ENCODE results near the gene PUS3.
"Not testable (repeated sequence)": the region's sequence is repeated elsewhere in the genome, so short reads cannot be mapped to it uniquely, and the experiment has no call there.

The PUS3 gene

DNA sequence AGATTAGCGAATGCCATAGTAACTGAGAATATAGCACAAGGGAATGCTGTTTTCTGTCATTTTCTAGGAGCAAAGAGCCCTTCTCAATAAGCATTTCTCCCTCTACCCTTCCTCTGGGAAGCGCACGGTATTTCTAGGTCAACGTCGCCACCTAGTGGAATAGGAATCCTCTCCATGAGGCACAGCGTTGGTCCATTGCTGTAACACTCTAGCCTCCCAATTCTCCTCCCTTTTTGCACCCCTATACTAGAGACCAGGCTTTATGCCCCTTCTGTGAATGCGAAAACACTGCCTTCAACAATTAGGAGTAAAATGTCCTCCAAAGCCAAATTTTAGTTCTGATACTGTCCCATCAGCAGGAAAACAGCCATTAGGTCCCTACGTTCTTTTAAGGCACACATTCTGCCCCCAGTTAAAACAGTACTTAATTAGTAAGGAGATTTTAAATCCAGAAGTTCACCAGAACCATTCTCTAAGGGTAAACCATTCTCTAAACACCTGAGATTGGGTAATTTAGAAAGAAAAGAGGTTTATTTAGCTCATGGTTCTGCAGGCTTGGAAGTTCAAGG is 28.4 kb downstream of the PUS3 start:
- H3K4me3 ChIP-seq (ENCODE audit: low read depth, low read length): no peak overlapping the region
- no peak for TF ChIP-seq MYC (IDR thresholded peaks at IDR 0.05; ENCODE audit: low read depth, low read length)
- TF ChIP-seq, protein P1, sequence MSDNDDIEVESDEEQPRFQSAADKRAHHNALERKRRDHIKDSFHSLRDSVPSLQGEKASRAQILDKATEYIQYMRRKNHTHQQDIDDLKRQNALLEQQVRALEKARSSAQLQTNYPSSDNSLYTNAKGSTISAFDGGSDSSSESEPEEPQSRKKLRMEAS (IDR thresholded peaks at IDR 0.05; ENCODE audit: low read depth, low read length): peak; percentile 40; the same call in 1 of the 2 replicates
- TF ChIP-seq POLR2A (IDR thresholded peaks at IDR 0.05; ENCODE audit: extremely low read depth, insufficient read length): no peak
- TF ChIP-seq, protein P2, sequence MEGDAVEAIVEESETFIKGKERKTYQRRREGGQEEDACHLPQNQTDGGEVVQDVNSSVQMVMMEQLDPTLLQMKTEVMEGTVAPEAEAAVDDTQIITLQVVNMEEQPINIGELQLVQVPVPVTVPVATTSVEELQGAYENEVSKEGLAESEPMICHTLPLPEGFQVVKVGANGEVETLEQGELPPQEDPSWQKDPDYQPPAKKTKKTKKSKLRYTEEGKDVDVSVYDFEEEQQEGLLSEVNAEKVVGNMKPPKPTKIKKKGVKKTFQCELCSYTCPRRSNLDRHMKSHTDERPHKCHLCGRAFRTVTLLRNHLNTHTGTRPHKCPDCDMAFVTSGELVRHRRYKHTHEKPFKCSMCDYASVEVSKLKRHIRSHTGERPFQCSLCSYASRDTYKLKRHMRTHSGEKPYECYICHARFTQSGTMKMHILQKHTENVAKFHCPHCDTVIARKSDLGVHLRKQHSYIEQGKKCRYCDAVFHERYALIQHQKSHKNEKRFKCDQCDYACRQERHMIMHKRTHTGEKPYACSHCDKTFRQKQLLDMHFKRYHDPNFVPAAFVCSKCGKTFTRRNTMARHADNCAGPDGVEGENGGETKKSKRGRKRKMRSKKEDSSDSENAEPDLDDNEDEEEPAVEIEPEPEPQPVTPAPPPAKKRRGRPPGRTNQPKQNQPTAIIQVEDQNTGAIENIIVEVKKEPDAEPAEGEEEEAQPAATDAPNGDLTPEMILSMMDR (IDR thresholded peaks at IDR 0.05; ENCODE audit: low read depth, low read length): peak; percentile 86
- peak; percentile 77 for DNase-seq (ENCODE audit: low read depth)

DNA sequence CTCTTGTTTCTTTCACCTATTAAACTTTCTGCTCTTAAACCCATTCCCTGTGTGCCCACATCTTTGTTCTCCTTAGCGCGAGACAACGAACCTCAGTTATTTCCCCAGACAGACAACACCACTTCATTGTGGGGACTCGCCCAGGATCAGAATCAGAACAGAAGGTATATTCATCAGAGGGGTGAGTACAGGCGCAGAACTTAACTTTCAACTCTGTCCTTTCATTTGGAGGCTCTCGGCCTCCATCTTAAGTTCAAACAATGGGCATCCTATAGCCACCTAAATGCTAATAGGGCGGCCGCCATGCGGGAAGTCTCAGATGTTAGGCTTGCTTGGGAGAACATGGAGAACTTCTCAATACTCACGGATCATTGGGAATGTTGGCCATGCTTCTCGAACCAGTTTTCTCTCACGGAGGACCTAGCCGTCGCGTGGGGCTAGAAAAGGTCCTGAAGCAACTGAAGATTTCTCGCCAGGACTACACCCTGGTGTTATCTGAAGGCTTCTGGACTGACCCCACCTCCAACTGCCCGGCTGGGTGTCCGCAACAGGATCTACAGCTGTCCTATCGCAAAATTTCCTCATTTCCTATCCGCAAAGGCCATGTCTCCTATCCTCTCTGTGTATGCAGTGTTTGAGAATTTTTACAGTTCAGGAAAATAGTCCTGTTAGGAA is 29.0 kb downstream of the PUS3 start:
- no peak overlapping the region for H3K4me3 ChIP-seq (ENCODE audit: low read depth, low read length)
- no peak for DNase-seq (ENCODE audit: low read depth)
- TF ChIP-seq POLR2A (IDR thresholded peaks at IDR 0.05; ENCODE audit: extremely low read depth, insufficient read length) (no peak), MYC (IDR thresholded peaks at IDR 0.05; ENCODE audit: low read depth, low read length) (no peak)
- TF ChIP-seq, protein P2 (IDR thresholded peaks at IDR 0.05; ENCODE audit: low read depth, low read length): no peak
- TF ChIP-seq, protein P1 (IDR thresholded peaks at IDR 0.05; ENCODE audit: low read depth, low read length): no peak

DNA sequence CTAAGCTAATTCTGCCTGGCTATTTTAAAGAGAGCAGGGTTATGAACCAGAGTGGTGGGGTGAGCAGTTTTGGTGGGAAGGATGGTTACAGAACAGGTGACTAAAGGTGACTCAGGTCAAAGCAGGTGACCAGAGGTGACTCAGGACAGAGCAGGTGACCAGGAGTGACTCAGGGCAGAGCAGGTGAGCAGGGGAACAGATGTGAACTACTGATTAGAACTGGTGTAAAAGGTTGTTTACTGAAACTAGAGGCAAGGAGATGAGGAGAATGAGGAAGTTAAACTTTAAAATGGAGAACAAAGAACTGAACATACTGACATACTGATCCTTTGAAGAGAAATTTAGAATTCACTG is 30.9 kb downstream of the PUS3 start:
- no peak overlapping the region for H3K4me3 ChIP-seq (ENCODE audit: low read depth, low read length)
- TF ChIP-seq MYC (IDR thresholded peaks at IDR 0.05; ENCODE audit: low read depth, low read length): no peak
- no peak for TF ChIP-seq POLR2A (IDR thresholded peaks at IDR 0.05; ENCODE audit: extremely low read depth, insufficient read length)
- TF ChIP-seq, protein P2 (IDR thresholded peaks at IDR 0.05; ENCODE audit: low read depth, low read length): no peak
- TF ChIP-seq, protein P1 (IDR thresholded peaks at IDR 0.05; ENCODE audit: low read depth, low read length): no peak
- DNase-seq (ENCODE audit: low read depth): no peak

DNA sequence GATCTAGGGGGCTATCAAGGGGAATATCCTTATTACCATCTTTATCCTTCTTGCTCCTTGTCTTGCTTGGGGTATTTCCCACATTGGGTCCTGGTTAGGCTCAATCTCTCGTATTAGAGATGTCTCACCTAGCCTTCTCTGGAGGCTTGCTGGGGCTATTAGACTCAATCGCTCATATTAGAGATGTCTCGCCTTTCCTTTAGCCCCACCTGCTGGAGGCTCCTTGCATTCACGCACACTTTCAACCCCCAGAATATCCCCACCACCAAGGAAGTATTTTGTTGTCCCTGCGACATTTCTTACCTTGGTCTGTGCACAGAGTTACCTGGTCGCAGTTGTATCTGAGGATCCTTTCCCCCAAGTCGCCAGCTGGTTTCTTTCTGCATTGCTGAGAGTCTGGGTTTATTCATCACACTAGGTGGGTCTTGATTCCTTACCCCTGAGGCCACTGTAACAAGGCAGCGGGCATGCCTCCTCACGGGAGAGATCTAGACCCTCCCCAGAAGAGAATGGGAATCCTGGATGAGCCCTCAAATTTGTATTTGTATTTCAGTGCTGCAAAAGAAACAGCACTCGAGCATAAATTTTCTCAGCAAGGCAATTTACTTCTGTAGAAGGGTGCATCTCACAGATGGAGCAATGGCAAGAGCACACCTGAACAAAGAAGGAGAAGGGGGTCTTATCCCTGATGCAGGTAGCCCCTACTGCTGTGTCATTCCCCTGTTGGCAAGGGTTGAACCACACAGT is 31.4 kb downstream of the PUS3 start:
- H3K4me3 ChIP-seq (ENCODE audit: low read depth, low read length): no peak overlapping the region
- peak; percentile 60 for DNase-seq (ENCODE audit: low read depth)
- TF ChIP-seq MYC (IDR thresholded peaks at IDR 0.05; ENCODE audit: low read depth, low read length): no peak
- TF ChIP-seq, protein P1 (IDR thresholded peaks at IDR 0.05; ENCODE audit: low read depth, low read length): no peak
- TF ChIP-seq, protein P2 (IDR thresholded peaks at IDR 0.05; ENCODE audit: low read depth, low read length): peak; percentile 60

DNA sequence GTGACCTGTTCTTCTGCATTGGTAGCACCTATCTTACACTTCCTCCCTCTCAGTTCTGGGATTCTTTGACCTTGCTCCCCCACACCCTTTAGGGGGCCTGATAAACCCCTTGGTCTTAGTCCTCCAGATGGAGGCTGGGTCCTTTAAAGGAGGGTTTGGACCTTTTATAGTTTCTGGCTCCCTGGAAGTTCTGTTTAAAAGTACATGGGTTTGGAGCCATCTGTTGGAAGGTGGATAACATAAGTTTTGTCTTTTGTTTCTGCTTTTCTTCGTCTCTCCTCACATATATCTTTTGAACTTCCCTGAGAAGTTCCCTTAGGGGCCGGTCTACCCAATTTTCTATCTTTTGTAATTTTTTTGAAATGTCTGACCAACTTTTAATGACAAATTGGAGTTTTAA is 33.5 kb downstream of the PUS3 start:
- no peak overlapping the region for H3K4me3 ChIP-seq (ENCODE audit: low read depth, low read length)
- DNase-seq (ENCODE audit: low read depth): no peak
- TF ChIP-seq MYC (IDR thresholded peaks at IDR 0.05; ENCODE audit: low read depth, low read length) (no peak), POLR2A (IDR thresholded peaks at IDR 0.05; ENCODE audit: extremely low read depth, insufficient read length) (no peak)
- TF ChIP-seq, protein P2 (IDR thresholded peaks at IDR 0.05; ENCODE audit: low read depth, low read length): no peak
- TF ChIP-seq, protein P1 (IDR thresholded peaks at IDR 0.05; ENCODE audit: low read depth, low read length): no peak

DNA sequence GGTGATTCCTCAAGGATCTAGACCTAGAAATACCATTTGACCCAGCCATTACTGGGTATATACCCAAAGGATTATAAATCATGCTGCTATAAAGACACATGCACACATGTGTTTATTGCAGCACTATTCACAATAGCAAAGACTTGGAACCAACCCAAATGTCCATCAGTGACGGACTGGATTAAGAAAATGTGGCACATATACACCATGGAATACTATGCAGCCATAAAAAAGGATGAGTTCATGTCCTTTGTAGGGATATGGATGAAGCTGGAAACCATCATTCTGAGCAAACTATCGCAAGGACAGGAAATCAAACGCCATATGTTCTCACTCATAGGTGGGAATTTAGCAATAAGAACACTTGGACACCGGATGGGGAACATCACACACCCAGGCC is 37.7 kb downstream of the PUS3 start:
- H3K4me3 ChIP-seq (ENCODE audit: low read depth, low read length); DNase-seq (ENCODE audit: low read depth): not testable (repeated sequence)

DNA sequence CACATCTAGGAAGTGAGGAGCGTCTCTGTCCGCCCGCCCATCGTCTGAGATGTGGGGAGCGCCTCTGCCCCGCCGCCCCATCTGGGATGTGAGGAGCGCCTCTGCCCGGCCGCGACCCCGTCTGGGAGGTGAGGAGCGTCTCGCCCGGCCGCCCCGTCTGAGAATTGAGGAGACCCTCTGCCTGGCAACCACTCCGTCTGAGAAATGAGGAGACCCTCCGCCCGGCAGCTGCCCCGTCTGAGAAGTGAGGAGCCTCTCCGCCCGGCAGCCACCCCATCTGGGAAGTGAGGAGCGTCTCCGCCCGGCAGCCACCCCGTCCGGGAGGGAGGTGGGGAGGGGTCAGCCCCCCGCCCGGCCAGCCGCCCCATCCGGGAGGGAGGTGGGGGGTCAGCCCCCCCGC is 40.2 kb downstream of the PUS3 start:
- H3K4me3 ChIP-seq (ENCODE audit: low read depth, low read length); DNase-seq (ENCODE audit: low read depth): not testable (repeated sequence)

DNA sequence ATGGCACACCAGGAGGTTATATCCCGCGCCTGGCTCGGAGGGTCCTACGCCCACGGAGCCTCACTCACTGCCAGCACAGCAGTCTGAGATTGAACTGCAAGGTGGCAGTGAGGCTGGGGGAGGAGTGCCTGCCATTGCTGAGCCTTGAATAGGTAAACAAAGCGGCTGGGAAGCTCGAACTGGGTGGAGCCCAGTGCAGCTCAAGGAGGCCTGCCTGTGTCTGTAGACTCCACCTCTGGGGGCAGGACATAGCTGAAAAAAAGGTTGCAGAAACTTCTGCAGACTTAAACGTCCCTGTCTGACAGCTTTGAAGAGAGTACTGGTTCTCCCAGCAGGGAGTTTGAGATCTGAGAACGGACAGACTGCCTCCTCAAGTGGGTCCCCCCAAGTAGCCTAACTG is 45.3 kb downstream of the PUS3 start:
- H3K4me3 ChIP-seq (ENCODE audit: low read depth, low read length): not testable (repeated sequence)

More for the DNA sequence above, 45.3 kb downstream of the PUS3 start:
- DNase-seq (ENCODE audit: low read depth): not testable (repeated sequence)

Measured in NB4 (cell line).